A172 (cell line): Measurements from ENCODE around the gene PRR15. TPM values are rescaled to one million over a fixed set of nuclear protein-coding genes. Genes with fewer than 3 reads are reported as not detected.
A peak's percentile ranks its signal among the peaks of the same experiment; 100 is the strongest.
"Not testable (repeated sequence)": the region's sequence is repeated elsewhere in the genome, so short reads cannot be mapped to it uniquely, and the experiment has no call there.

Experiments used
- DNase-seq: peaks from one replicate; pipeline ENCODE4 v3.0.0-alpha.2; 2015; ENCODE audit warnings: low spot score
- total RNA-seq: library from RNA; depleted of rRNA; stranded (reverse); fragments of >200 nt; shearing (Covaris generic); gene quantifications from 2 replicates; pipeline ENCODE4 v1.2.3, GENCODE V29; 2014; rRNA removed

Gene PRR15
- total RNA-seq: 0.41 TPM in 1 of 2 replicates, not detected in the other

DNA sequence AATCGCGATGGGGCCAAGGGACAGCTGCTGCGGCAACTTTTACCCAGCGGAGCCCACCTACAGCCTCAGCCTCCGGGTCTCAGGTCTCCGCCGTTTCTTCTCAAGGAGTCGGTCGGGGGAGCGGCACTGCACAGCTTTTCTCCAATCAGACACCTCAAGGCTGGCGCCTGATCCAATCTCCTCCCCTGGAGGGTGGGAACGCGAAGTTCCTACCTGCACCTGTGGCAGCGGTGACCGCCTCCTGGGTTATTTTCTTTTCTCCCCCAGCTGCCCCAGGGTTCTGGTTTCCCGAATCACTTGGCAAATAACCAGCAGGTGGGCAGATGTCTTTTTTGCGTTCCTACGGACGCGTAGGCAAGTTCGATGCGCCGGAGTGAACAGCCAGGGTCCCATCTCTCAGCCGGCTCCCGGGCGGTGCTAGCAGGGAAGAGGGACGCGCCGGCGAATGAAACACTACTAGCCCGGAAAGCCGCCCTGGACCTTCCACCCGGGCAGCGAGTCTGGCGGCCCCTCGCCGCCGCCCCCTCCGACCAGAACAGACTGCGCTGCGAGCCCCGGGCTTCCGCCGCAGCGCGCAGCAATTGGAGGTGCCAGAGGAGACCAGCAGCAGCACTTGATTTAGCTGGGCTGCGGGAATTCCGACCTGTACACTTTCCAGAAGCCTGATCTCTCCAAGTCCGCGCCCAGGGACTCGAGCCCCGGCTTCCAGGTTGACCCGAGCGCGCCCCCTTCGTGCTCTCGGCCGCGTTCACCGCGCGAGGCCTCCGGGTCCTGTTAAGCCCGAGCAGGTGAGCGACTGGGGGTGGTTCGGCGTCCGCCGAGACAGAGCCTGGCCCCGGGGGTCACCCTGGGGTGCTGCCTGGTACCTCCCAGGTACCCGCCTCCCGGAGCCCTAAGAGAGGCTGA lies at the start of gene PRR15:
PRR15 (plus strand) TSS at position 246 of the 906 bp plus-strand sequence. CDS start 2,495 bp downstream, outside the sequence.
- DNase-seq: peak; percentile 12

DNA sequence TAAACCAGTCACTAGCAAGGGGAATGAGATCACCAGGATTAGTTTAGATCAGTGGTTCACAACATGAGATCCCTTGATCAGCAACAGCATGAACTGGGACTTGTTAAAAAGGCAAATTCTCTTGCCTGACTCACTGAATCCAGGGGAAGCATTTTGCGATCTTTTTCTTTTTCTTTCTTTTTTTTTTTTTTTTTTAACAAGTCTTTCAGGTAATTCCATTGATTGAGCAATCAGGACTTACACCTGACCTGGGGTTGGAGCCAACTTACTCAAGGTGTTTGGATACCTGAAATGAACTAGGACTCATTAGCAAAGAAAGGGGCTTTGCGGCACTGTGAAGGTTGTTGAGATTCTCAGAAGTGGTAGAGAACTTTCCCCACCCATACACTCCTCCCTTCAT lies 47.1 kb upstream of the PRR15 start:
- DNase-seq: no peak

- DNase-seq: no peak
These were observed 45.0 kb upstream of the PRR15 start for GRCh38 chr7:29518616-29519015.

- DNase-seq: no peak
These were observed 39.9 kb upstream of the PRR15 start for GRCh38 chr7:29523728-29524127.

- DNase-seq: no peak
These were observed 36.0 kb upstream of the PRR15 start for GRCh38 chr7:29527505-29528108.

DNA sequence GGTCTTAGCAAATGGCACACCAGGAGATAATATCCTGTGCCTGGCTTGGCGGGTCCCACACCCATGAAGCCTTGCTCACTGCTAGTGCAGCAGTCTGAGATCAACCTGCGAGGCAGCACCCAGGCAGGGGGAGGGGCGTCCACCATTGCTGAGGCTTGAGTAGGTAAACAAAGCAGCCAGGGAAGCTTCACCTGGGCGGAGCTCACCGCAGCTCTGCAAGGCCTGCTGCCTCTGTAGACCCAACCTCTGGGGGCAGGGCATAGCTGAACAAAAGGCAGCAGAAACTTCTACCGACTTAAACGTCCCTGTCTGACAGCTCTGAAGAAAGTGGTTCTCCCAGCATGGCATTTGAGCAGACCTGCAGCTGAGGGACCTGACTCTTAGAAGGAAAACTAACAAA lies 35.1 kb upstream of the PRR15 start:
- not testable (repeated sequence) for DNase-seq

DNA sequence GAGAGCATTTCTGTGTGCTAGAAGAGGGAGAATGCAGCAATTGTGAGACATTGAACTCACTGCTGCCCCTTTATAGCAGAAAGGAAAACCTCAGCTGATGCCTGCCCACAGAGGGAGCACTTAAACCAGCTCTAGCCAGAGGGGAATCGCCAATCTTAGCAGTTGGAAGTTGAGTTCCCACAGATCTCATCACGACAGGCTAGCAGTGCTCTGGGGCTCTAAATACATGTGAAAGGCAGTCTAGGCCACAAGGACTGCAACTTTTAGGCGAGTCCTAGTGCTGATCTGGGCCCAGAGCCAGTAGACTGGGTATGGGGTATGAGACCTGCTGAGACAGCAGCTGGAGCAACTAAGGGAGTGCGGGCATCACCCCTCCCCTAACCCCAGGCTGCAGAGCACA lies 25.2 kb upstream of the PRR15 start:
- DNase-seq: no peak

DNA sequence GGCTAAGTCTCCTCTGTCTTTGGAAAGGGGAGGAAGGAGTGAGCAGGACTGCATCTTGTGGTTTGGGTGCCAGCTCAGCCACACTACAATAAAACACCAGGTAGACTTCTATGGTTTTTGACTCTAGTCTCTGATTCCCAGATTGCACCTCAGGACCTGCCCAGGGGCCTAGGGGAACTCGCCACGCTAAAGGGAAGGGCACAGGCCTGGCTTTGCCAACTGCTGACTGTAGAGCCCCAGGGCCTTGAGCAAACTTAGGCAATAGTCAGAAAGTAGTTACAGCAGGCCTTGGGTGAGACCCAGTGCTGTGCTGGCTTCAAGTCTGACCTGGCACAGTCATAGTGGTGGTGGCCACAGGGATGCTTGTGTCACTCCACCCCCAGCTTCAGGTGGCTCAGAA lies 24.2 kb upstream of the PRR15 start:
- DNase-seq: no peak

DNA sequence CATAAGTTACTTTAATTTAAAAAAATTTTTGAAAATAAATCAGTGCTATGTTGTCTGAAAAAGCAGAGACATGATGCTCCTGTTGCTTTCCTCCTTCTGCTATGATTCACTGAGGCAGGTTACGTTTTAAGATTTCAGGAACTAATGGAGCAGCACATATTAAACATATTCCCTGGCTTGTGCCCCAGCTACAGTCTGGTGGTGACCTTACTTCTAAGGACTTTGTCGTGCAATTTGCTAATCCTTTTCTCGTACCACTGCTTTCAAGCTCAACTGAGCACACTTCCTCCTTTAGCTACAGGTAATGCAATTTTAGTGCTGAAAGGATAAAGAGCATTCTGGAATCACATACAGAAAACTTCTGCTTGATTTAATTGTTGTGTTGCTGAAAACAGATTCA lies 16.2 kb upstream of the PRR15 start:
- no peak for DNase-seq

GRCh38 chr7:29548823-29549222 lies 14.8 kb upstream of the PRR15 start:
- DNase-seq: no peak

- DNase-seq: no peak
These were observed 11.2 kb upstream of the PRR15 start for GRCh38 chr7:29552392-29552791.

GRCh38 chr7:29555061-29555460 lies 8.6 kb upstream of the PRR15 start:
- DNase-seq: no peak

- DNase-seq: no peak
These were observed 7.0 kb upstream of the PRR15 start for GRCh38 chr7:29556405-29557195.

DNA sequence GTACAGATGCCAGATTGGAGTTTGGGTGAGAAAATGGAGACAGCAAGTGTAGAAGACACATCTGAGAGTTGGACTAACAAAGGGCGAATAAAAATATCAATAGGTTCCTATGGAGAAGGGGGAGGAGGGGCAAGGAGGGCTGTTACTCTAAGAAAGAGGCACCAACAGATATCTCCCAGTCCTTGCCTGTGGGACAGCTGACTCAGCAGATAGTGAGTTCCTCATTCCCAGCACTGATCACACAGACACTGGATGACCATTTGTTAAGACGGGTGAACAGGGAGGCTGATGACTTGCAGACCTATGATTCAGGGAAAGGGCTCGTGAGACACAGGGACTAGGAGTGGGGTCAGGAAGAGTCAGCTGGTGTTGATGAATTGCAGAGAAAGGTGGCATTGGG lies 5.7 kb upstream of the PRR15 start:
- peak; percentile 14 for DNase-seq

DNA sequence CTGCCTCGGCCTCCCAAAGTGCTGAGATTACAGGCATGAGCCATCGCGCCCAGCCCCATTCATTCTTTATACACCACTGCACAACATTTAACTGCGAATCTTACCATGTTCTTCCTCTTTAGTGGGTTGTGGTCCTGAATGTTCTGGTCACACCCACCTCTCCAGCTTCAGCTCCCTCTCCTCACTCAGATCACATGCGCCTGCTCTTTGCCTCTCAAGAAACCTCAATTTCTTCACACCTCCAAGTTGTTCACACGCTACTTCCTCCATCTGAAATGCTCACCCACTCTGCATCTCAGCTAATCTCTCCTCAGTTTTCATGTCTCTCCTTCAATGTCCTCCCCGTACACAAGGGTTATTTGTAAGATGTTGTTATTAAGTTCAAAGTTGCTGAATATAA lies 2.4 kb upstream of the PRR15 start:
- DNase-seq: no peak

- DNase-seq: no peak
These were observed 1.3 kb upstream of the PRR15 start for GRCh38 chr7:29562307-29562706.

DNA sequence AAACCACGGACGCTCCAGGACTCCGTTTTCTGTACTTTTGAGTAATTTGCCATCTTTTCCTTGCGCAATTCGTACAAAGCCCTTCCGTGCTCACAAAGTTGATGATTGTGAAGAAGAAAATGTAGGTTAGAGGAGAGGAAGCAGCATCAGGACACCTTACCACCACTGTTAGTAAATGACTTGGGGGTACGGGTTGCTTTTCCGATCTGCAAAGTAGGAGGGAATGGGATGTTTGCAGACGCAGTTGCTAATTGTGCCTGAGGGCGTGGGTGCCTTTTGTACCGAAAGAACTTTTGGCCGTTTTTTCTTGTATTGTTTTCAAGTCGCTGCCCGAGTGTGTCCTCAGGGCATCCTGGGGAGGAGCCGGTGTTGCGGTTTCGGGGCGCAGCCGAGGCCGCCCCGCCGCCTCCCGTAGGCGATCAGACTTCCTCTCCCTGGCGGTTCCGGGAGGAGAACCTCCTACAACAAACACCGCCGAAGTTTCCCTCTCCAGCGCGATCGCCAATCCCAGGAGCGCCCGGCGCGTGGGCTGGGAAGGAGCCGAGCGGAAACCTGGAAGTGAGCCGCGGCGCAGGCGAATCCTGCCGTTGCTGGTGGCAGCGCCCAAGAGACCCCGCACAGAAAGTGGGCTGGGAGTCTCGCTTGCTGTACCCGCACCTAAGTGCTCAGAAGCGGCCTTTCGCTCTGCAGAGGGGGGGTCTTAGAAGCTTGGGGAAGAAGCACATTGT lies 1.0 kb downstream of the PRR15 start:
- DNase-seq: peak; percentile 52

DNA sequence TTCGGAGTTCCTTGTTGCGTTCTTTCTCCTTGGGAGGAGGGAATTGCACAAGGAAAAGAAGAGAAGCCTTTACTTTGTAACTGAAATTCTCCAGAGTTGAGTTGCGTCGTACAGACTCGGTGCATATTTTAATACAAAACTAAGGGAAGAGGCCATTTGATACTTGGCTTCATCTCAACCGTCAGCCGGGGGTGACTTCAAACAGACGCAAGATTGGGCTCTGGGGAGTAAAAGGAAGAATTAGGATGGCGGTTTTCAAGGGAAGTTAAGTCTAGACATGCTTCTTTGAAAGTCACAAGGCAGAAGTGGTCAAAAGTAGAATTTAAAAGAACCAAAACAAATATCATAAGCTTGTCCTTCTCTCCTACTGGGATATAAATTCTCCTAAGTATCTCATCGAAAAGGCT lies 1.6 kb downstream of the PRR15 start:
- no peak for DNase-seq

DNA sequence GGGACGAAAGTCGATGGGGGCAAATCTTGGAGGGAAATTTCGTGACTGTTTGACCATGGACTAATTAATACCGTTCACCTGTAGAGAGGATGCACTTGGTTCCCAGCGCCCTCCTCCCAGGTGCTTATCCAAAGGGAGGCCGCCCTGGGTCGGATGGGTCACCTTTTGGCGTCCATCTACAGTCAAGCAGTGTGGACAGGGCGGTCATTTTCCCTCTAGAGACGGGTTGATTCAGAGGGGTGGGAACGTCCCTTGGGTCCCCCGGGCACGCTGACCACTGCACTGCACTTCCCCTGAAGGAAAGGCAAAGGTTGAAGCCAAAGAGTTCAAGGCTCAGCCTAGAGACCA lies 2.0 kb downstream of the PRR15 start:
- DNase-seq: no peak

GRCh38 chr7:29565982-29566746 lies 2.5 kb downstream of the PRR15 start:
- DNase-seq: no peak

DNA sequence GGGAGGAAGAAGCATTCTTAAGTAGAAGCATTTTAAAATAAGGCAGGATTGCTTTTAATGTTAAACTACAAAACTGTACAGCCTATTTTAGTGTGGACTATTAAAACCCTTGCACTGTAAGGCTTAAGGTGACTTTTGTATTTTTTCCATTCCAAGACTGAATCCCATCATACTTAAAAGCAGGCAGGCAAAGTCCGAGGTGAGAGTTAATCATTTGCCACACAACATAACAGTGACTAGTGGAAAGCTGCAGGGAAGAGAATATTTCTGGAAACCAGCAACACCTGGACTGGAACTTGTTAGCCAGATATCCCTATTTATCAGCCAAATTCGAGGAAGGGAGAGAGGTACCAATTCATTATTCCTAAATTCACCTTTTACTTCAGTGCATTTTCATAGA lies 3.5 kb downstream of the PRR15 start:
- no peak for DNase-seq
